Stimulated activated CD8-positive, alpha-beta memory T cell treated with anti-CD3 and anti-CD28 coated beads, Interleukin-15, amount 100 ng/mL, for 4 hours (primary cell): Measurements from ENCODE around the gene CENPX.
"Not testable (repeated sequence)": the region's sequence is repeated elsewhere in the genome, so short reads cannot be mapped to it uniquely, and the experiment has no call there.

Experiments
- DNase-seq, 2 donors: peaks; one replicate each; pipeline ENCODE4 v3.0.0-alpha.2; 2020; ENCODE audit warnings: low read depth in 2 of 2

The CENPX gene

GRCh38 chr17:82039695-82040299, 17.1 kb upstream of the CENPX start:
- no peak for DNase-seq

- not testable (repeated sequence) for DNase-seq
Measured at GRCh38 chr17:82038796-82039409, 16.2 kb upstream of the CENPX start.

- DNase-seq = no peak
Measured at GRCh38 chr17:82037889-82038195, 15.2 kb upstream of the CENPX start.

GRCh38 chr17:82037092-82037888, 14.6 kb upstream of the CENPX start, which contains the start of gene DCXR:
TSS of gene DCXR (minus strand) at chr17:82037697. CDS start at chr17:82037682, 15 bp downstream.
- DNase-seq = peak; percentile 82 to 87

- DNase-seq = no peak
Measured at GRCh38 chr17:82036634-82037091, 14.0 kb upstream of the CENPX start.

GRCh38 chr17:82035956-82036633, 13.4 kb upstream of the CENPX start:
- no peak for DNase-seq

GRCh38 chr17:82035488-82035887, 12.8 kb upstream of the CENPX start:
- DNase-seq = no peak

GRCh38 chr17:82034371-82035011, 11.8 kb upstream of the CENPX start:
- DNase-seq = no peak

GRCh38 chr17:82033359-82034085, 10.8 kb upstream of the CENPX start:
- no peak for DNase-seq

GRCh38 chr17:82031885-82032627, 9.4 kb upstream of the CENPX start:
- no peak for DNase-seq

- no peak for DNase-seq
Measured at GRCh38 chr17:82031303-82031884, 8.7 kb upstream of the CENPX start, which contains the start of gene RAC3. TSS of gene RAC3 (plus strand) at chr17:82031678. CDS start at chr17:82031762, 84 bp downstream.

- DNase-seq = peak; percentile 43 to 55
Measured at GRCh38 chr17:82030470-82031302, 8.0 kb upstream of the CENPX start.

GRCh38 chr17:82029990-82030469, 7.4 kb upstream of the CENPX start:
- DNase-seq = no peak

GRCh38 chr17:82029391-82029790, 6.7 kb upstream of the CENPX start:
- DNase-seq = no peak

- no peak for DNase-seq
Measured at GRCh38 chr17:82028966-82029365, 6.3 kb upstream of the CENPX start.

- no peak for DNase-seq
Measured at GRCh38 chr17:82028246-82028645, 5.6 kb upstream of the CENPX start.

- no peak for DNase-seq
Measured at GRCh38 chr17:82025401-82026107, 2.9 kb upstream of the CENPX start.

GRCh38 chr17:82024859-82025258, 2.2 kb upstream of the CENPX start:
- no peak for DNase-seq
